Thoracic aorta endothelial cell (primary cell): ENCODE results near the gene FAM118A. TPM values are rescaled to one million over a fixed set of nuclear protein-coding genes. Genes with fewer than 3 reads are reported as not detected.

Source experiments
- total RNA-seq: library from RNA; depleted of rRNA; stranded (reverse); fragments of >200 nt; gene quantifications from 2 replicates; pipeline ENCODE4 v1.2.3, GENCODE V29; 2012

Gene FAM118A
- 18.4 and 61.2 TPM in 2 replicates for total RNA-seq

GRCh38 chr22:45309422-45310227 lies at the start of gene FAM118A:
TSS of gene FAM118A (plus strand) at chr22:45309934. CDS start at chr22:45322380, 12,446 bp downstream.

GRCh38 chr22:45284705-45285262 lies 24.9 kb upstream of the FAM118A start, which contains the start of gene UPK3A:
TSS of gene UPK3A (plus strand) at chr22:45284949. CDS start at chr22:45285014, 65 bp downstream.

Other genes with a start within 250 kb of the FAM118A start
- gene NUP50, start 146.0 kb upstream of the FAM118A start, total RNA-seq = 99.2 and 105 TPM in 2 replicates
- gene KIAA0930, start 69.0 kb upstream of the FAM118A start, total RNA-seq = 31.5 and 36.2 TPM in 2 replicates
- gene UPK3A, start 25.0 kb upstream of the FAM118A start, total RNA-seq = not detected in 2 replicates
- not detected in 2 replicates for gene SMC1B, start 103.7 kb downstream of the FAM118A start, total RNA-seq
- 1.8 and 2.1 TPM in 2 replicates for gene RIBC2, start 103.8 kb downstream of the FAM118A start, total RNA-seq
- 0.14 and 0.66 TPM in 2 replicates for gene FBLN1, start 192.9 kb downstream of the FAM118A start, total RNA-seq